ENCODE results near the gene LMNA. TPM values are rescaled to one million over a fixed set of nuclear protein-coding genes. Genes with fewer than 3 reads are reported as not detected.
A peak's percentile ranks its signal among the peaks of the same experiment; 100 is the strongest.

Gene LMNA
- total RNA-seq, 2 experiments from 2014 or later: 6.5 to 14.3 TPM

DNA sequence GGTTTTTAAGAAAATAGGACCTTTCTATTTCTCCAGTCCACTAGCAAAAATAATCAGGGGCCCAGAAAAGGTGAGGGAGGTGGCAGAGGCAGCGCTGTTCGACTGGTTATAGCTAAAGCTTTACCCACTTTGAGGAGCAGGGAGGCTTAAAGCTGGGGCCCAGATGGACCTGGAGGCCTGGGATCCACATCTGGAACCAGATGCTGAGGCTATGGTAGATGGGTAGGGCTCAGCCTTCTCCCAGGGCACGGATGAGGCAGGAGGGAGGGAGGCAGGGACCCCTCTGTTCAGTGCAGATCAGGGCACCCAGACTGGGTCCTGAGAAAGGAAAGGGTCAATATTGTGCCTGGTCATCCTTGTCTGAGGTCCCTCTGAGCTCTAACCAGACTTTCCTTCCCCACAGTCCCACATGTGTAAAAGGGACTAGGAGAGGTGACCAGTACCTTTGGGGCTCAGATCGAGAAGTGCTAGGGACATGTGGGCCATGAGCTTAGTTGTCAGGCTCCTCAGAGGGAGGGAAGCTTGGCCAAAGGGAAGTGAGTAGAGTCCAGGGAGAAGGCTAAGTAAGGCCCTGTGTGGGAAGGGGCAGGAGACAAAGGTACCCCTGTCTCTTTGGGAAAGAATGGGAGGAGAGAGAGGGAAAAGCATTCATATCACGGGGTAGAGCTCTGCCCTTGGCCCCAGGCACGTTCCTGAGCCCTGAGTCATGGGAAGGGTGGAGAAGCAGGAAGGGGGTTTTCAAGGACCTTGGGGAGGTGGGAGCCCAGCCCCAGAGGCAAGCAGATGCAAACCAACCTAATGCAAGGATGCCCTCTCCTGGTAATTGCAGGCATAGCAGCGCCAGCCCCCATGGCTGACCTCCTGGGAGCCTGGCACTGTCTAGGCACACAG, 15.4 kb downstream of the LMNA start:
- POLR2A ChIA-PET: interaction anchor here (1.0 kb wide), 1 partner anchor 11 kb away, joined by 3 read pairs; no protein-coding TSS in a partner anchor
- Histone ChIP-seq H2AFZ (ENCODE audit: low read length) (no peak overlapping the region), H4K20me1 (ENCODE audit: insufficient read depth, low read length) (no peaks in the 10 kb centered on the region), H3K79me2 (ENCODE audit: insufficient read depth, low read depth, low read length) (no peaks in the 10 kb centered on the region), H3K36me3 (ENCODE audit: insufficient read depth, low read length) (no peaks in the 10 kb centered on the region), H3K27ac (ENCODE audit: low read depth, low read length, poor library complexity, severe bottlenecking) (no peak overlapping the region), H3K9me2 (ENCODE audit: insufficient read depth, low read length) (no peaks in the 10 kb centered on the region), H3K4me3 (ENCODE audit: low read depth, low read length, poor library complexity, severe bottlenecking) (no peak overlapping the region), H3K4me1 (ENCODE audit: insufficient read depth, low read length, poor library complexity, severe bottlenecking) (peaks cover 27% of the 10 kb centered on the region), H3K4me2 (ENCODE audit: low read length) (no peak overlapping the region), H3K9me3 (ENCODE audit: low read length) (no peaks in the 10 kb centered on the region)
- CTCF ChIA-PET (ENCODE audit: unreplicated experiment): interaction anchor here (0.6 to 1.3 kb wide), 2 partner anchors 27 to 34 kb away, joined by 3 to 4 read pairs; no protein-coding TSS in a partner anchor
- intact Hi-C loops (cut with micrococcal nuclease; ENCODE audit: unreplicated experiment): loop anchor here (1.0 to 10.0 kb wide), 3 partner anchors 34 to 315 kb away; no protein-coding TSS in a partner anchor
- DNase-seq (ENCODE audit: low spot score): peak; percentile 75
- TF ChIP-seq EZH2phosphoT487 (IDR thresholded peaks at IDR 0.05; ENCODE audit: borderline replicate concordance, low read depth, low read length): no peak
- TF ChIP-seq, protein P1, sequence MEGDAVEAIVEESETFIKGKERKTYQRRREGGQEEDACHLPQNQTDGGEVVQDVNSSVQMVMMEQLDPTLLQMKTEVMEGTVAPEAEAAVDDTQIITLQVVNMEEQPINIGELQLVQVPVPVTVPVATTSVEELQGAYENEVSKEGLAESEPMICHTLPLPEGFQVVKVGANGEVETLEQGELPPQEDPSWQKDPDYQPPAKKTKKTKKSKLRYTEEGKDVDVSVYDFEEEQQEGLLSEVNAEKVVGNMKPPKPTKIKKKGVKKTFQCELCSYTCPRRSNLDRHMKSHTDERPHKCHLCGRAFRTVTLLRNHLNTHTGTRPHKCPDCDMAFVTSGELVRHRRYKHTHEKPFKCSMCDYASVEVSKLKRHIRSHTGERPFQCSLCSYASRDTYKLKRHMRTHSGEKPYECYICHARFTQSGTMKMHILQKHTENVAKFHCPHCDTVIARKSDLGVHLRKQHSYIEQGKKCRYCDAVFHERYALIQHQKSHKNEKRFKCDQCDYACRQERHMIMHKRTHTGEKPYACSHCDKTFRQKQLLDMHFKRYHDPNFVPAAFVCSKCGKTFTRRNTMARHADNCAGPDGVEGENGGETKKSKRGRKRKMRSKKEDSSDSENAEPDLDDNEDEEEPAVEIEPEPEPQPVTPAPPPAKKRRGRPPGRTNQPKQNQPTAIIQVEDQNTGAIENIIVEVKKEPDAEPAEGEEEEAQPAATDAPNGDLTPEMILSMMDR (conservative IDR thresholded peaks at IDR 0.05; ENCODE audit: low read length): peak; percentile 94
- no TSS peak for BruUV-seq (replicated peaks)

DNA sequence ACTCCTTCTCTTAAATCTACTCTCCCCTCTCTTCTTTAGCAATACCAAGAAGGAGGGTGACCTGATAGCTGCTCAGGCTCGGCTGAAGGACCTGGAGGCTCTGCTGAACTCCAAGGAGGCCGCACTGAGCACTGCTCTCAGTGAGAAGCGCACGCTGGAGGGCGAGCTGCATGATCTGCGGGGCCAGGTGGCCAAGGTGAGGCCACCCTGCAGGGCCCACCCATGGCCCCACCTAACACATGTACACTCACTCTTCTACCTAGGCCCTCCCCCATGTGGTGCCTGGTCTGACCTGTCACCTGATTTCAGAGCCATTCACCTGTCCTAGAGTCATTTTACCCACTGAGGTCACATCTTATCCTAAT, 16.0 kb downstream of the LMNA start:
- CTCF ChIA-PET (ENCODE audit: unreplicated experiment): interaction anchor here (1.3 kb wide), 1 partner anchor 28 kb away, joined by 3 read pairs; no protein-coding TSS in a partner anchor
- TF ChIP-seq, protein P1 (conservative IDR thresholded peaks at IDR 0.05; ENCODE audit: low read length): no peak; the same call in 1 of the 2 replicates
- no peak for TF ChIP-seq EZH2phosphoT487 (IDR thresholded peaks at IDR 0.05; ENCODE audit: borderline replicate concordance, low read depth, low read length)
- Histone ChIP-seq H3K9me2 (ENCODE audit: insufficient read depth, low read length) (no peaks in the 10 kb centered on the region), H4K20me1 (ENCODE audit: insufficient read depth, low read length) (no peaks in the 10 kb centered on the region), H3K79me2 (ENCODE audit: insufficient read depth, low read depth, low read length) (no peaks in the 10 kb centered on the region), H3K9me3 (ENCODE audit: low read length) (no peaks in the 10 kb centered on the region), H3K4me2 (ENCODE audit: low read length) (no peak overlapping the region), H3K4me1 (ENCODE audit: insufficient read depth, low read length, poor library complexity, severe bottlenecking) (peaks cover 27% of the 10 kb centered on the region), H3K4me3 (ENCODE audit: low read depth, low read length, poor library complexity, severe bottlenecking) (no peak overlapping the region), H3K36me3 (ENCODE audit: insufficient read depth, low read length) (no peaks in the 10 kb centered on the region), H3K27ac (ENCODE audit: low read depth, low read length, poor library complexity, severe bottlenecking) (no peak overlapping the region), H2AFZ (ENCODE audit: low read length) (no peak overlapping the region)
- POLR2A ChIA-PET: interaction anchor here (1.0 kb wide), 1 partner anchor 12 kb away, joined by 3 read pairs; no protein-coding TSS in a partner anchor
- no peak for DNase-seq (ENCODE audit: low spot score)
- intact Hi-C loops (cut with micrococcal nuclease; ENCODE audit: unreplicated experiment): loop anchor here (1.0 kb wide), 2 partner anchors 34 to 40 kb away; no protein-coding TSS in a partner anchor
- no TSS peak for BruUV-seq (replicated peaks)

All from OCI-LY7 (cell line).